HG03571 (cell line): Measurements from ENCODE around the gene PTBP1.
"Not testable (repeated sequence)": the region's sequence is repeated elsewhere in the genome, so short reads cannot be mapped to it uniquely, and the experiment has no call there.

ENCODE experiments used
- ATAC-seq: cut with Tn5 transposase; IDR thresholded peaks from one replicate; pipeline ENCODE4 v1.9.1; 2021; ENCODE audit not compliant: unreplicated experiment

Gene PTBP1

DNA sequence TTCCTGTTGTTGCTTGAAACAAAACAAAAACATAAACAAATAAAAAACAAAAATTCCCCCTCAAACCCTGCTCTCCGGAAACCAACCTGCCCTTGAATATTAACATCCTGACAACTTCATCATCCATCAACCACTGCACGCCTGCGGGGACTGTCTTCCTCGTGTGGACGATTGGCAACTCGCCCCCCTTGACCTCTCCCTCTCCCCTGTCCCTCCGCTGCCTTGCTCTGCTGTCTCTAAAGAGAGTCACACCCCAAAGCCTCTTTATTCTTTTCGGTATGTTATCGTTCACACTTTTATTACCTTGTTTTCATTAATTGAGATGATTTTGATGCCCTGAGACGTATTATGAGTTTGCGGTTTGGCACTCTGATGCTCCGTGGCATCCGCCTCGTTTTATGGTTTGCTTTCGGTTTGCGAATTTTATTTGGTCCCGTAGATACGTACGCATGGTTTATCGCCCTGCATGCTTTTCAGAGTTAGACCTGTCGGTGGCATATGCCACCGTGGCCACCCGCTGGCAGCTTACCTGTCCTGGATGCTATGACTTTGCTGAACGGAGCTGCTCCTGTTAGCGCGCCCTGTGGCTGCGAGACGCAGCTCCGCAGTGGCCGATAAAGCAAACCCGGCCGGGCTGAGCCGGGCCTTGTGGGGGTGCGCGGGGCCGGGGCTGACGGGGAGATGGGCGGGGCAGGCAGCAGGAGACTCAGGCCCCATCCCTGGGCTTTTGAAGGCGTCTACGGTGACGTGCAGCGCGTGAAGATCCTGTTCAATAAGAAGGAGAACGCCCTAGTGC is 10.6 kb downstream of the PTBP1 start:
- no peak for ATAC-seq

DNA sequence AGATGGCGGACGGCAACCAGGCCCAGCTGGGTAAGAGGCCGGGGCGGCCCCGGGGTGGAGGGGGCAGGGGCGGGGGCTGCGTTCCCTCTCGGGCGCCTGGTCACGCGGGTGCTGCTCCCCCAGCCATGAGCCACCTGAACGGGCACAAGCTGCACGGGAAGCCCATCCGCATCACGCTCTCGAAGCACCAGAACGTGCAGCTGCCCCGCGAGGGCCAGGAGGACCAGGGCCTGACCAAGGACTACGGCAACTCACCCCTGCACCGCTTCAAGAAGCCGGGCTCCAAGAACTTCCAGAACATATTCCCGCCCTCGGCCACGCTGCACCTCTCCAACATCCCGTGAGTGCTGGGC is 11.1 kb downstream of the PTBP1 start:
- ATAC-seq: no peak

DNA sequence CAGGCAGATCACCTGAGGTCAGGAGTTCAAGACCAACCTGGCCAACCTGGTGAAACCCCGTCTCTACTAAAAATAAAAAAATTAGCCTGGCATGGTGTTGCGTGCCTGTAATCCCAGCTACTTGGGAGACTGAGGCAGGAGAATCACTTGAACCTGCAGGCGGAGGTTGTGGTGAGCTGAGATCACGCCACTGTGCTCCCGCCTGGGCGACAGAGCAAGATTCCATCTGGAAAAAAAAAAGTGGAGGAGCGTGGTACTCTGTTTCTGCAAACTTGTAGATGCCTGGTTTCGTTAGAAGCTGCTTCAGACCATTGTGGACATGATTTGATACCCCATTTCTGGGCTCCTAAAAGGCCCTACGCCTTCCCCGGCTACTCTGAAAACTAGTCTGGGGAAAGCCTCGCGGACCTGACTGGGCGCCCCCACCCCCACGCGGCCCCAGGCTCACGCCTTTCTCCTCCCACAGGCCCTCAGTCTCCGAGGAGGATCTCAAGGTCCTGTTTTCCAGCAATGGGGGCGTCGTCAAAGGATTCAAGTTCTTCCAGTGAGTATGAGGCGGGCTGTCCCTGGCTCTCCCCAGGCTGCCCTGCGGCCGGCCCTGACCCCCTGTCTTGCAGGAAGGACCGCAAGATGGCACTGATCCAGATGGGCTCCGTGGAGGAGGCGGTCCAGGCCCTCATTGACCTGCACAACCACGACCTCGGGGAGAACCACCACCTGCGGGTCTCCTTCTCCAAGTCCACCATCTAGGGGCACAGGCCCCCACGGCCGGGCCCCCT is 13.0 kb downstream of the PTBP1 start:
- ATAC-seq: no peak

DNA sequence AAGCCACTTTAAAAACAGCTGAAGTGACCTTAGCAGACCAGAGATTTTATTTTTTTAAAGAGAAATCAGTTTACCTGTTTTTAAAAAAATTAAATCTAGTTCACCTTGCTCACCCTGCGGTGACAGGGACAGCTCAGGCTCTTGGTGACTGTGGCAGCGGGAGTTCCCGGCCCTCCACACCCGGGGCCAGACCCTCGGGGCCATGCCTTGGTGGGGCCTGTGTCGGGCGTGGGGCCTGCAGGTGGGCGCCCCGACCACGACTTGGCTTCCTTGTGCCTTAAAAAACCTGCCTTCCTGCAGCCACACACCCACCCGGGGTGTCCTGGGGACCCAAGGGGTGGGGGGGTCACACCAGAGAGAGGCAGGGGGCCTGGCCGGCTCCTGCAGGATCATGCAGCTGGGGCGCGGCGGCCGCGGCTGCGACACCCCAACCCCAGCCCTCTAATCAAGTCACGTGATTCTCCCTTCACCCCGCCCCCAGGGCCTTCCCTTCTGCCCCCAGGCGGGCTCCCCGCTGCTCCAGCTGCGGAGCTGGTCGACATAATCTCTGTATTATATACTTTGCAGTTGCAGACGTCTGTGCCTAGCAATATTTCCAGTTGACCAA is 13.7 kb downstream of the PTBP1 start:
- no peak for ATAC-seq

DNA sequence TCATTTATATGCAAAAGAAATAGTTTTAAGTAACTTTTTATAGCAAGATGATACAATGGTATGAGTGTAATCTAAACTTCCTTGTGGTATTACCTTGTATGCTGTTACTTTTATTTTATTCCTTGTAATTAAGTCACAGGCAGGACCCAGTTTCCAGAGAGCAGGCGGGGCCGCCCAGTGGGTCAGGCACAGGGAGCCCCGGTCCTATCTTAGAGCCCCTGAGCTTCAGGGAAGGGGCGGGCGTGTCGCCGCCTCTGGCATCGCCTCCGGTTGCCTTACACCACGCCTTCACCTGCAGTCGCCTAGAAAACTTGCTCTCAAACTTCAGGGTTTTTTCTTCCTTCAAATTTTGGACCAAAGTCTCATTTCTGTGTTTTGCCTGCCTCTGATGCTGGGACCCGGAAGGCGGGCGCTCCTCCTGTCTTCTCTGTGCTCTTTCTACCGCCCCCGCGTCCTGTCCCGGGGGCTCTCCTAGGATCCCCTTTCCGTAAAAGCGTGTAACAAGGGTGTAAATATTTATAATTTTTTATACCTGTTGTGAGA is 14.3 kb downstream of the PTBP1 start:
- no peak for ATAC-seq

DNA sequence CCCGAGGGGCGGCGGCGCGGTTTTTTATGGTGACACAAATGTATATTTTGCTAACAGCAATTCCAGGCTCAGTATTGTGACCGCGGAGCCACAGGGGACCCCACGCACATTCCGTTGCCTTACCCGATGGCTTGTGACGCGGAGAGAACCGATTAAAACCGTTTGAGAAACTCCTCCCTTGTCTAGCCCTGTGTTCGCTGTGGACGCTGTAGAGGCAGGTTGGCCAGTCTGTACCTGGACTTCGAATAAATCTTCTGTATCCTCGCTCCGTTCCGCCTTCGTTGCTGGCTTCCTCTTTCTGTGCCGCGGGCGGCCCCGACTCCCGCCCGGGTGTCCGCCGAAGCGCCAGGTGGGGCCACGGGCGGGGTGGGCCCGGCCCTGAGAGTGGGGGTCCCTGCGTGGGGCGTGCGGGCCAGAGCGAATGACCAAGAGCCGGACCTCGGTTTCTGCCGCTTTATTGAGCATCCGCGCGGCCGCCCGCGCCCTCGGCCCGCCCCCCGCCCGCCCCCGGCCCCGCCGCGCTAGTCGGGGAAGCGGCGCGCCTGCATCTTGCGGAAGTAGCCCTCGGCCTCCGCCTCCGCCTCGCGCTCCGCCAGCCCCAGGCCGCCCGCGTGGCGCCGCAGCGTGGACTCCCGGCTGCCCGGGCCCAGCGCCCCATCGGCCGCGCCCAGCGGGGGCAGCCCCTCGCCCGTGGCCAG is 14.9 kb downstream of the PTBP1 start:
- ATAC-seq: no peak

DNA sequence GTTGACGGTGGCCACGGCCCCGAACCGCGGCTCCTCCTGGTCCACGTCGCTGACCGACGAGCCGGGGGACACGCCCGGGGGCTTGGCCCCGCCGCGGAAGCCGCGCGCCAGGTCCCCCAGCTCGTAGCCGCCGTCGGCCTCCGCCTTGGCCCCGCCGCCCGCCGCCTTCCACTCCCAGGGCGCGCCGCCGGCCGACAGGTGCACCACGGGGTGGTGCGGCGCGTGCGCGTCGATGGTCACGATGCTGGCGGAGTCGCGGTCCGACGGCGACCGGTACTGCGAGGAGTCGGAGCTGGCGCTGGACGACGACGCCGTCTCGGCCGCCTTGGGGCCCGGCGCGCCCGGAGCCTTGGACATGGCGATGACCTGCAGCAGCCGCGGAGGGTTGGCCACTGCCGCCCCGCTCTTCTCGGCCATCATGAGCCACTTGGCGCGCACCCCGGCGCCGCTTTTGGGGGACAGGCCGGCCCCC is 15.5 kb downstream of the PTBP1 start:
- ATAC-seq: no peak

DNA sequence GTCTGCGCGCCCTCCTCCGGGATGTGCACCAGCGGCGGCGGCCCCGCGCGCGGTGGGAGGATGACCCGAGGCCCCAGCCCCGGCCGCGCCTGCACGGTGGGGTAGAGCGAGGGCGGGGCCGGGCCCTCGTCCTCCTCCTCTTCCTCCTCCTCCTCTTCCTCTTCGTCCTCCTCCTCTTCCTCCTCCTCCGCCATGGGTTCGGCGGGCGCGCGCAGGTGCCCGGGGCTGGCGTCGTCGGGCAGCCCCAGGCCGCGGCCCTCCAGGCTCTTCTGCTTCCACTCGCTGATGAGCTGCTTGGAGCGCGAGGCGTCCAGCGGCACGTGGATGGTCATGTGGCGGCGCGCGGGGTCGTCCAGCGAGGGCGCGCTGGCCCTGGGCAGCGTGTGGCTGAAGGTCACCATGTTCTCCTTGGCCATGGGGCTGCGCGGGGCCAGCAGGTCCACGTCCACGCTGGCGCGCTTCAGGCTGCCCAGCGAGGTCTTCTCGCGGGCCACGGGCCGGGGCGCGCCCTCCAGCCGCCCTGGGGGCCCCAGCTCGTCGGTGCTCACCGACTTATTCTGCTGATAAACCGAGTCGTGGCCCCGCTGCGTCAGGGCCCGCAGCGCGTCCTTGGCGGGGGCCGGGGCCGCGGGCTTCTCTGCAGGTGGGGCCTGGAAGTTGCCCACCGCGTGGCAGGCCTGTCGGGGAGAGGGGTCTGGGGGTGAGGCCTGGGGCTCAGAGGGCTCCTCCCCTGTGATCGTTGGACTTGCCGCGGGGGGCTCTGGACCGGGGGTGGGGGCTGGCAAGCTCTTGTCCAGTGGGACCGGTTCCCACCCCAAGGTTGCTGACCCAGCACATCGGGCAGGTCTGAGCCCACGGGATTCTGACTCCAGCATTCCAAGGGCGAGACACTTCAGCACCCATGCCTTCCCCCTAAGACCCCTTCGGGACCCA is 16.2 kb downstream of the PTBP1 start:
- ATAC-seq: no peak

DNA sequence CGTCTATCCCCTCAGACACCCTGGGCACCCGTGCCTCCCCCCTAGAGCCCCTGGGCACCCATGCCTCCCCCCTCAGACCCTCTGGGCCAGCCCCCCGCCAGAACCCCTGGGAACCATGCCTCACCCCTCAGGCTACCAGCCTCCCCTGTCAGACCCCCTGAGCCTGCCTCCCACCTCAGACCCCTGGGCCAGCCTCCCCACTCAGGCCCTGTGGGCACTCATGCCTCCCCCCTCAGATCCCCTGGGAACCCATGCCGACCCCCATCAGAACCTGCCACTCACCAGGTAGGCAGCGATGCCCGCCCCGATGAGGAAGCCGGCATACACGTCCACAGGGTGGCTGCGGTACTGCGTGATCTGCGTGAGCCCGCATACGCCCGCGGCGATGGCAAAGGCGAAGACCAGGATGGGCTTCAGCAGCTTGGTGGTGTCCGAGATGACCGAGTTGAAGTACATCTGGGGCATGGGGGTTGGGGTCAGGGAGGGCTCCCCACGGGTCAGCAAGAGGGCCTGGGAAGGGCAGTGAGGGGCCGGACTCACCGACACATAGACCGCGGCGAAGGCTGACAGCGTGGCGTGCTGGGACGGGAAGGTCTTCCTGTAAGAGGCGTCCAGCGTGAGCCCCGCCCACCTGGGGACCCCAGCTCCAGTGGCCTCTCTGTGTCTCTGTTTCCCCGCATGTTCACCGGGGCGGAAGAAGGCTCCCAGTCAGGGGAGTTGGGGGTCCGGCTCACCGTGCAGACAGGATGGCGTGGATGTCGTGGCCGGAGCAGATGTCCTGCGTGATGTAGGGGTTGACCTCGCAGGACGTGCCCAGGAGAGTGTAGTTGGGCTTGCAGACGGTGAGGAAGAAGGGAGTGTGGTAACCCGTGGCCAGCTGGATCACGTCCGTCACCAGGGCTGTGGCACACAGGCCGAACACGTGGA is 17.2 kb downstream of the PTBP1 start:
- ATAC-seq: no peak

DNA sequence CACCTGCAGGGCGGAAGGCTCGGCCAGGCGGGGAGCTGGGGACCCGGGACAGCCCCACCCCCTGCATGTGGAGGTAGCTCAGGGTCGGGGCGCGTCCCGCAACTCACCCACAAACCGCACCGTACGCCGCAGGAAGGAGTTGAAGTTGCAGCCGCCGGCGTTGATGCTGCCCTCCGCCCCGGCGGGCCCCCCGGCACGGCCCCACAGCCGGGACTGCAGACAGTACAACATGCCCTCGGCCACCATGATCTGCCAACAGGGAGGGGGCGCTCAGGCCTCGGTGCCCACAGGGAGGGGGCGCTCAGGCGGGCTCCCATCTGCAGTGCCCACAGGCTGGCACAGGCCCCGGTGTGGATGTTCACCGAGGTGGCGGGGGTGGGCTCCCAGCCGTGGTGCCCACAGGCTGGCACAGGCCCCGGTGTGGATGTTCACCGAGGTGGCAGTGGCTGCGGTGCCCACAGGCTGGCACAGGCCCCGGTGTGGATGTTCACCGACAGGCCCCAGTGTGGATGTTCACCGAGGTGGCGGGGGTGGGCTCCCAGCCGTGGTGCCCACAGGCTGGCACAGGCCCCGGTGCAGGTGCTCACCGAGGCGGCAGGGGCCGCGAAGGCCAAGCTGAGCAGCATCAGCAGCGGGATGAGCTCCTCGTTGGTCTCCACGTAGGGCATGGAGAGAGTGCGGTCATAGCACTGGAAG is 18.0 kb downstream of the PTBP1 start:
- ATAC-seq: no peak

DNA sequence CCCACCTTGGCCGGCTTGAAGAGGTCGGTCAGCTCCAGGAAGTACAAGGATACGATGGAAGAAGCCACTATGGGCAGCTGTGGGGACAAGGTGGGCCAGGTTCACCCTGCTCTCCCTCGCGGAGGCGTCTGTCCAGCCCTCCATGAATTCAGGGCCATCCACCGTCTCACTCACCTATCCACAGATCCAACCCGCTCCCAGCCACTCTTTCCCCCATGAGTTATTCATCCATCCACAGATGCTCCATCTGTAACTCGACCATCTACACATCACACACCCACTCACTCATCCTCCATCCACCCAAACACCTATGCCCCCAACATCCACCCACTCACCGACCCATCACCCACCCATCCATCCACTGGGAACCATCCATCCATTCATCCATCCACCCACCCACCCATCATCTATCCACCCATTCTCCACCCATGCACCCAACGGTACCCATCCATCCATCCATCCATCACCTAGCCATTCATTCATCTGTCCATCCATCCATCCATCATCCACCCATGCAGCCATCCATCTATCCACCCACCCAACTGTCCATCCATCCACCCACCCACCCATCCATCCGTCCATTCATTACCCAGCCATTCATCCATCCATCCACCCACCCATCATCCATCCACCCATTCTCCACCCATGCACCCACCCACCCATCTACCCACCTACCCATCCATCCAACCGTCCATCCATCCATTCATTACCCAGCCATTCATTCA is 18.7 kb downstream of the PTBP1 start:
- no peak for ATAC-seq

DNA sequence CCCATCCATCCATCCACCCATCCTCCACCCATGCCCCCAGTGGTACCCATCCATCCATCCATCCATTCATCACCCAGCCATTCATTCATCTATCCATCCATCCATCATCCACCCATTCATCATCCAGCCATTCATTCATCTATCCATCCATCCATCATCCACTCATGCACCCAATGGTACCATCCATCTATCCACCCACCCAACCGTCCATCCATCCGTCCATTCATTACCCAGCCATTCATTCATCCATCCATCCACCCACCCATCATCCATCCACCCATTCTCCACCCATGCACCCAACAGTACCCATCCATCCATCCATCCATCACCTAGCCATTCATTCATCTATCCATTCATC is 19.2 kb downstream of the PTBP1 start:
- ATAC-seq: no peak

DNA sequence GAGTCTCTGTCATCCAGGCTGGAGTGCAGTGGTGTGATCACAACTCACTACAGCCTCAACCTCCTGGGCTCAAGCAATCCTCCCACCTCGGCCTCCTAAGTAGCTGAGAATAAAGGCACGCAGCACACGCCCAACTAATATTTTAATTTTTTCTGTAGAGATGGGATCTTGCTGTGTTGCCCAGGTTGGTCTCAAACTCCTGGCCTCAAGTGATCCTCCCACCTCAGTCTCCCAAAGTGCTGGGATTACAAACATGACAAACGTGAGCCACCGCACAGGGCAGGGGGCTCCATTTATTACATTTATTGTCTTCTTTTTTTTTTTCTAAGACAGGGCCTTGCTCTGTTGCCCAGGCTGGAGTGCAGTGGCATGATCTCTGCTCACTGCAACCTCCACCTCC is 23.0 kb downstream of the PTBP1 start:
- ATAC-seq: not testable (repeated sequence)

DNA sequence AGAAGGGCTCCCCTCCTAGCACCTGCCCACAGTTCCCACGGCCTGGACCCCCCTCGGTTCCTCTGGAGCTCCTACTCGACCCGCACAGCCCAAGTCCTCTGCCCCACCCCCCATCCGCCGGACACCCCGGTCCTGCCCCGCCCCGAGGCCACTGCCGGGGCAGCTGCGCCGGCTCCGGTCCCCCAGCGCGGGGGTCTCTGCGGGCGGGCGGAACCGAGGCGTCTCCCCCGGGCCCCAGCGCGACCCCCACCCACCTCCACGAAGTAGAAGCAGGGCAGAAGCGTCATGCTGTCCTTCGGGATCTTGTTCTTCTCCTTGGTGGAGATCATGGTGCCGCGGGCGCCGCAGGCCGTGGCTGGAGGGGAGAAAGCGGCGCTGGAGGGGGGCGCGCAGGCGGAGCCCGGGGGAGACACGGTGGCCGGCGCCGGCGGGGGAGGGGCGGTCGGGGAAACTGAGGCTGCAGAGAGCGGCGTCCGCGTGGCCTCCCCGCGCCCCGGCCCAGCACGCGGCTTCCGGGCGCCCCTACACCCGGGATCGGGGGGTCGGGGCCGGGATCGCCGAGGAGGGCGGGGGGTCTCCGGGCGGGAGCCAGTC is 24.1 kb downstream of the PTBP1 start:
- ATAC-seq: no peak

DNA sequence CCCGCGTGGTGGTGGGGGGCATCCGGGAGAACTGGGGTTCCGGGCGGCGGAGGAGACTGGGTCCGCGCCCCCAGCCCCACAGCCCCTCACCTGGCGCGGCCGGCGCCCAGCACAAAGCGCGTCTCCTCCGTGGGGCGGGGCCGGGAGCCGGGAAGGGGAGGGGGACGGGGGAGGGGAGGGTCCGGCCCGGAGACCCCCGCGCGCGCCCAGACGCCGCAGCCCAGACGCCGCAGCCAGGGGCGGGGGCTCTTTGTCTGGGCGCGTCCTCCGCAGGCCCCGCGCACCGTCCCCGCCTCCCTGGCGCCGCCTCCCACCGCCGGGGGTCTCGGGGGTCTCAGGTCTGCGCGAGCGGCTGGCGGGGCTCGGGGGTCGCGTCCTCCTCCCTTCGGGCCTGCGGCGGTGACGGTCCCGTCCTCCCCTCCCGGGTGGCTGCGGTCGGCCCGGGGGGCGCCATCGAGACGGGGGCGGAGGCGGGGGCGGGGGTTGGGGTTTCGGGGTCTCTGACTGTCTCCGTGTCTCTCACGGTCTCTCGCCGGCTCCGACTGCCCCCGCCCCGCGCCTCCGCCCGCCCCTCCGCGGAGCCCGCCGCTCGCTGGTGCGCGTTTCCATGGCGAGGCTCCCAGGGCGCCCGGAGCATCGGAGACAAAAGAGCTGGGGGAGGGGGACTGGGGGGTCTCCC is 24.7 kb downstream of the PTBP1 start, which contains the start of gene PLPPR3:
PLPPR3 (minus strand) TSS at position 131 of the 679 bp plus-strand sequence. CDS start 396 bp downstream, outside the sequence.
- ATAC-seq: no peak

DNA sequence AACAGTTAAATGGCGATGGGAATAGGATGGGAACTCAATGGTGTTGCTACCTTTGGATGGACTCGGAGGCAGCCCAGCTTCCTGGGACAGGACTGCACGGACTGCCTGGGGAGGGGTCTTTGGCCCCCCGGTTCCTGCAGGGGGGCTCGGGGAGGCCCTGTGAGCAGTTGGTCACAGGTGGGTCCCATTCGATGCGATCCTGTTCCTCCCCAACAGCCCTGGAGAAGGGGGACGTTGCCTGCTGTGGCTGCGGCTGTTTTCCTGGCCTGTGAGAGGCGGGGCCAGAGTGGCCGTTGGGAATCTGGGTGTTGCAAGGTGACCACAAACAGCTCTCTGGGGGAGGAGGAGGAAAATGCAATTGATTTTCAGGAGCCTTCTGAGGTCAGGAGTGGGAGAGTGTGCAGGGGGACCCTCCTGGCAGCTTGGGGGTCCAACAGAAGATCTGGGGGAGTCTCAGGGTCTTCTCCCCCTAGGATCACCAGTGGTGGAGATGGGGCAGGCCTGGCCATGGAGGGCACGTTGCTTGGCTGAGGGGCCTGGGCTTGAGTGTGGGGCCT is 26.4 kb downstream of the PTBP1 start:
- ATAC-seq: no peak
